Panc1 (cell line): Measurements from ENCODE around the gene BAG1. TPM values are rescaled to one million over a fixed set of nuclear protein-coding genes. Genes with fewer than 3 reads are reported as not detected.

Experiments
- ATAC-seq: fragments of 200-7000 bp; cut with Tn5 transposase; 2 replicates; pipeline ENCODE4 v1.9.1; 2020; ENCODE audit warnings: mild to moderate bottlenecking, moderate library complexity
- Bru-seq: library from RNA; stranded (reverse); fragments of 400-500 nt; gene quantifications from one replicate; lab custom pipeline; 2021; lab: Mats Ljungman, UMichigan
- BruChase-seq, 2 experiments: library from RNA; stranded (reverse); fragments of 400-500 nt; gene quantifications; one replicate each; lab custom pipeline; 2021; lab: Mats Ljungman, UMichigan
- BruUV-seq: library from RNA; stranded (reverse); fragments of 400-500 nt; replicated peaks from 2 replicates; lab custom pipeline; 2021; lab: Mats Ljungman, UMichigan
- CTCF ChIA-PET: fragments of 300-600 bp; sonication (Branson Sonifier 250); formaldehyde crosslinking; loops from one replicate; lab custom pipeline; 2022; ENCODE audit warnings: antibody characterized with exemption; lab: Charles Lee
- POLR2A ChIA-PET: fragments of 300-600 bp; sonication (Branson Sonifier 250); formaldehyde crosslinking; loops from one replicate; lab custom pipeline; 2022; ENCODE audit warnings: antibody characterized with exemption; lab: Charles Lee
- DNase-seq: peaks from one replicate; pipeline ENCODE4 v3.0.0-alpha.2; 2010; ENCODE audit warnings: low read depth, low spot score
- H3K27ac ChIP-seq: 2 replicates; pipeline ENCODE4 v1.5.1; 2011; ENCODE audit warnings: mild to moderate bottlenecking, low read length, inconsistent platforms
- H3K27me3 ChIP-seq: fragments of 200-500 bp; sonication (Bioruptor generic); 2 replicates; pipeline ENCODE4 v1.6.0; 2014; ENCODE audit warnings: low read length, inconsistent platforms; ENCODE audit not compliant: control insufficient read depth, insufficient read depth
- H3K36me3 ChIP-seq: fragments of 200-500 bp; sonication (Bioruptor generic); 2 replicates; pipeline ENCODE4 v1.5.1; 2014; ENCODE audit warnings: inconsistent platforms, mild to moderate bottlenecking, low read length, moderate library complexity; ENCODE audit not compliant: control insufficient read depth, insufficient read depth
- H3K4me1 ChIP-seq: 2 replicates; pipeline ENCODE4 v1.5.1; 2011; ENCODE audit warnings: inconsistent platforms, mild to moderate bottlenecking, low read length, moderate library complexity; ENCODE audit not compliant: control insufficient read depth, insufficient read depth
- H3K4me3 ChIP-seq, 2 experiments: 2 replicates each; pipeline ENCODE4 v1.5.1; 2011 to 2012; ENCODE audit warnings: low read depth in 2 of 2, low read length in 2 of 2, mild to moderate bottlenecking in 2 of 2, inconsistent platforms in 1 of 2, moderate library complexity in 1 of 2
- H3K9me3 ChIP-seq: fragments of 200-500 bp; sonication (Bioruptor generic); 2 replicates; pipeline ENCODE4 v1.5.1; 2014; ENCODE audit warnings: low read depth, mild to moderate bottlenecking, inconsistent platforms, low read length, moderate library complexity; ENCODE audit not compliant: control insufficient read depth, insufficient read depth
- CTCF ChIP-seq: fragments of 450-650 bp; IDR thresholded peaks from 2 replicates; pipeline ENCODE4 v1.5.1; 2017; ENCODE audit warnings: mild to moderate bottlenecking
- POLR2AphosphoS5 ChIP-seq: IDR thresholded peaks from 2 replicates; pipeline ENCODE4 v1.6.1; 2012; ENCODE audit warnings: mild to moderate bottlenecking, low read depth, low read length, moderate library complexity
- REST ChIP-seq, 2 experiments: IDR thresholded peaks; 2 replicates each; pipeline ENCODE4 v1.6.1; 2011 to 2012; ENCODE audit warnings: low read depth in 2 of 2, control low read depth in 1 of 2, low read length in 1 of 2, mild to moderate bottlenecking in 1 of 2, moderate library complexity in 1 of 2; ENCODE audit not compliant: insufficient read depth in 1 of 2
- SIN3A ChIP-seq: IDR thresholded peaks from 2 replicates; pipeline ENCODE4 v1.6.1; 2012; ENCODE audit warnings: low read depth, mild to moderate bottlenecking, low read length, moderate library complexity, borderline replicate concordance; ENCODE audit not compliant: insufficient read depth
- TCF7L2 ChIP-seq: IDR thresholded peaks from 2 replicates; pipeline ENCODE4 v1.6.1; 2011; ENCODE audit warnings: mild to moderate bottlenecking, low read depth, low read length, inconsistent platforms
- in situ Hi-C: cut with HindIII; loops from 2 replicates; pipeline ENCODE4 v1.10.0; 2016; ENCODE audit warnings: low sequenced_read_pairs, low pct_unique_long_range_greater_than_20kb
- intact Hi-C: fragments of 100-400 bp; cut with micrococcal nuclease; formaldehyde crosslinking; loops from one replicate; pipeline ENCODE4 v1.10.0; 2022; ENCODE audit not compliant: unreplicated experiment
- long read RNA-seq: library from polyadenylated mRNA; unstranded; transcript quantifications from one replicate; pipeline ENCODE4 v2.0.0, GENCODE V29; 2021; ENCODE audit not compliant: unreplicated experiment
- polyA plus RNA-seq: library from polyadenylated mRNA; unstranded; fragments of >200 nt; gene quantifications from one replicate; pipeline ENCODE4 v1.2.1, GENCODE V29; 2012; ENCODE audit warnings: missing spikeins; ENCODE audit not compliant: insufficient read length
- total RNA-seq: library from RNA; stranded (reverse); gene quantifications from one replicate; pipeline ENCODE4 v1.2.1, GENCODE V29; 2021; ENCODE audit not compliant: unreplicated experiment

Gene BAG1
- 95.8 TPM for total RNA-seq
- polyA plus RNA-seq: 103 TPM
- percentile 87 among the genes with signal in this experiment for Bru-seq, nascent RNA
- BruChase-seq, experiment 1, labeled RNA remaining after a 2-hour chase: percentile 73 among the genes with signal in this experiment
- BruChase-seq, experiment 2, labeled RNA remaining after a 6-hour chase: percentile 84 among the genes with signal in this experiment
- long read RNA-seq, transcript BAG1-210 (7 exons, 3,786 nt): major isoform, 106 of 123 reads
- long read RNA-seq, partial matches to known transcripts: 4 of 123 reads
- long read RNA-seq, other reads (novel, unspliced or antisense): 11 of 123 reads

DNA sequence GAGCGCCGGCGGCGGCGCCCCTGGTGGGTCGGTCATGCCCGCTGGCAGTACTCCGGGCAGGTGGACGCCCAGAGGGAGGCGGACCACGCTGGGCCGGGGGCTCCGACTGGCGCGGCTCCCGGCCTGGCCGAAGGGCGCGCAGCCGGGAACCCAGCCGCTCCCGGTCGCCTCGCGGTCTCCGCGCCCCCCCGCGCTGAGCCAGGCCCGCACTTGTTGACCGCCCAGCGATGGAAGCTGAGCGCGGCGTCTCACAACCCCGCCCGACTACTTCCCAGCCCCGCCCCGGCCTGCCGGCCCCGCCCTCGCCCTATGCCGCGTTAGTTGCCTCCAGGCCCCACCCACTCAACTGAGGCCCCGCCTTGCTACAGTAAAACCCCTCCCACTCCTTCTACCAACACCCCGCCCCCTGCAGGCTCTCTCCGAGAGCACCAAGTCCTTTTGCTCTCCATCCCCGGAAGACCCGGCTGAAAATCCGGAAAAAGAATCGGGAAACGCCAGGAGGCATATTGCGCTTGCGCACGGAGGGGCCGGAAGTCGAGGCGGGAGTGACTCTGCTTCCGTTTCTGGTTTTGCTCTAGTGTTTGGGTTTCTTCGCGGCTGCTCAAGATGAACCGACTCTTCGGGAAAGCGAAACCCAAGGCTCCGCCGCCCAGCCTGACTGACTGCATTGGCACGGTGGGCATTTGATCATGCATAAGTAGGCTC is at the start of gene BAG1, which contains the start of gene CHMP5:
BAG1 (minus strand) TSS at position 236 of the 705 bp plus-strand sequence.
CHMP5 (plus strand) TSS at position 577 of the 705 bp plus-strand sequence; CDS start at position 607, 30 bp downstream.
- peaks cover 39% of the 10 kb centered on the region for H3K36me3 ChIP-seq
- peaks cover 15% of the 10 kb centered on the region for H3K4me1 ChIP-seq
- H3K9me3 ChIP-seq: no peaks in the 10 kb centered on the region
- DNase-seq (peak; percentile 95), ATAC-seq (peak; percentile 97)
- no TSS peak for BruUV-seq
- CTCF ChIA-PET: no interaction called here
- H3K27me3 ChIP-seq: no peaks in the 10 kb centered on the region
- TF ChIP-seq TCF7L2 (no peak; the same call in 1 of the 2 replicates), POLR2AphosphoS5 (peak; percentile 87), REST (IDR thresholded peaks at IDR 0.05; ENCODE audit: insufficient read depth in 1 of 2, low read depth in 2 of 2, low read length in 1 of 2) (no peak), SIN3A (no peak), CTCF (no peak; the same call in 1 of the 2 replicates)
- H3K27ac ChIP-seq: peak within 1 kb of the TSS; percentile 97
- peak within 1 kb of the TSS; percentile 92 to 96 for H3K4me3 ChIP-seq
- in situ Hi-C loops (no loop called here), intact Hi-C loops (no loop called here)
- POLR2A ChIA-PET: no interaction called here

DNA sequence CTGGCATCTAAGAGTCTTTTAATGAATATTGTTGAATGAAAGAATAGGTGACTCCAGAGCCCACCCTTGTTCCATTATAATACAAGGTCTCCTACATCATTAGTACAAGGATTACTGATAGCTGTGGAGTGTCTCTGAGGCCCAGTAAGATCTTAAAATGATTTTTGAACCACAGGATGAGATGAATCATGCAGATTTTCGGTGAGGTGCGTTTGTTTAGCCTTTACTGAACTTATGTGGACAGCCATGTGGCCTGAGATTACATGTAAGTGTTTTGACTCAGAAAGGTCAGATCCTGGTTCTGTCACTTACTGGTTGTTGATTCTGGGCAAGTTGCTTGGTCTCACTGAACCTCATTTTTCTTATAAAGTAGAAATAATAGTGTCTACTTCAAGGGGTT is 47.4 kb upstream of the BAG1 start:
- H3K36me3 ChIP-seq: peaks cover 50% of the 10 kb centered on the region
- in situ Hi-C loops (no loop called here), intact Hi-C loops (no loop called here)
- no peaks in the 10 kb centered on the region for H3K9me3 ChIP-seq
- H3K4me1 ChIP-seq: no peaks in the 10 kb centered on the region
- ChIA-PET POLR2A (no interaction called here), CTCF (no interaction called here)
- BruUV-seq: no TSS peak
- H3K27ac ChIP-seq: no peak overlapping the region
- no peak for ATAC-seq
- no peak overlapping the region for H3K4me3 ChIP-seq
- TF ChIP-seq CTCF (no peak), SIN3A (no peak), TCF7L2 (no peak), REST (IDR thresholded peaks at IDR 0.05; ENCODE audit: insufficient read depth in 1 of 2, low read depth in 2 of 2, low read length in 1 of 2) (no peak), POLR2AphosphoS5 (no peak)
- DNase-seq: no peak
- no peaks in the 10 kb centered on the region for H3K27me3 ChIP-seq
